Endothelial cell of coronary artery (primary cell): ENCODE data around the gene GPR87. TPM values are rescaled to one million over a fixed set of nuclear protein-coding genes. Genes with fewer than 3 reads are reported as not detected.

ENCODE experiments used
- total RNA-seq: library from RNA; depleted of rRNA; stranded (reverse); fragments of >200 nt; gene quantifications from 2 replicates; pipeline ENCODE4 v1.2.3, GENCODE V29; 2014

The GPR87 gene, protein sequence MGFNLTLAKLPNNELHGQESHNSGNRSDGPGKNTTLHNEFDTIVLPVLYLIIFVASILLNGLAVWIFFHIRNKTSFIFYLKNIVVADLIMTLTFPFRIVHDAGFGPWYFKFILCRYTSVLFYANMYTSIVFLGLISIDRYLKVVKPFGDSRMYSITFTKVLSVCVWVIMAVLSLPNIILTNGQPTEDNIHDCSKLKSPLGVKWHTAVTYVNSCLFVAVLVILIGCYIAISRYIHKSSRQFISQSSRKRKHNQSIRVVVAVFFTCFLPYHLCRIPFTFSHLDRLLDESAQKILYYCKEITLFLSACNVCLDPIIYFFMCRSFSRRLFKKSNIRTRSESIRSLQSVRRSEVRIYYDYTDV
- 0.09 TPM in 2 replicates for total RNA-seq

DNA sequence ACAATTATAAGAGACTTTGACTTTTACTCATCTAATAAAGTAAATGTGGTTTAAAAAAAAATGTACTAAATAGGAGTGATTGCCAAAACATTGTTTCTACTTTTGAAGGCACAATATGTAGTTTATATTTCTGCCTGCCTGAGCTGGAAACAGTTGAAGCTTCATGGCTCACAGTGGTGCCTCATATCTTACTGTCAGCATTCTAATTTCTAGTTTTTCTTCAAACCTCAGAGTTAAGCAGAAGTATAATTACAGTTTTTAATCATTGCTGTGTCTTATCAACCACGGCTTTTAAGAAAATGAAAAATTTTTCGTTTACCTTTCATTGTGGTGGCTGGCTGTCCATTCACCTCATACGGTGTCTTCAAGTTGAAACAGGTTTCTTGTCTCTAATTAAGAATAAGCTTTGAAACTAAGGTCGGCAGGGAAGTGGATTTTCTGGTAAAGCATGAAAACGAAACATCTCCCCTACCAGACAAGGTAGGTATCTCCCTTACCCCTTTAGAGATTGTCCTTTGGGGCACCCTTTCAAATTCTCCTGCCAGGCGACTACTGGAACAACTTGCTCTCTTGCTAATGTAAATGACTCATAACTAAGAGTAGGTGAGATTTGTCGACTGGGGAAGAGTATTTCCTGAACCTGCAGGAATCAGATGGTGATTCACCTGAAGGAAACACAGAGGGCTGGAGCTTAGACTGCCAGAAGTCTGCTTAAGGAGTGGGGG is at the start of gene GPR87:
Gene GPR87, minus strand, starts transcription at position 554 of the 725 bp plus-strand sequence. CDS start 16,720 bp downstream, outside the sequence.

DNA sequence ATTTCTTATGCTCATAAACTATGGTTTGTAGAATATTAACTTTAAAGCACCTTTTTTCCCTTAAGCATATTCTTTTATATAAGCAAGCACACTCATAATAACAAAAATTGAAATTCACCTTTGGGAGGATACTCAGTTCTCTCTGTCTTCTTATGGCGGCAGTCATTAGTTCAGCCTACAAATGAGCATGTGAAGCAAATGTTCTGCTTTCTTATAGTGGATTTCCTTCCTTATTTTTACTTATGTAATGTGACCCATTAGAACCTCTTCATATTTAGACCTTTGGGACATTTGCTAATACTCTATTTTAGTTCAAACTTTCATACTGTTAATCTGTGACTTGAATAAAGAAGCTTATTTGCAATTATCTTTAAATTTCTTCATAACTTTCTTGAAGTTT is 12.7 kb upstream of the GPR87 start, which contains the start of gene P2RY13:
Gene P2RY13, minus strand, starts transcription at position 187 of the 400 bp plus-strand sequence. Its CDS starts 21 bp downstream, at position 166.

DNA sequence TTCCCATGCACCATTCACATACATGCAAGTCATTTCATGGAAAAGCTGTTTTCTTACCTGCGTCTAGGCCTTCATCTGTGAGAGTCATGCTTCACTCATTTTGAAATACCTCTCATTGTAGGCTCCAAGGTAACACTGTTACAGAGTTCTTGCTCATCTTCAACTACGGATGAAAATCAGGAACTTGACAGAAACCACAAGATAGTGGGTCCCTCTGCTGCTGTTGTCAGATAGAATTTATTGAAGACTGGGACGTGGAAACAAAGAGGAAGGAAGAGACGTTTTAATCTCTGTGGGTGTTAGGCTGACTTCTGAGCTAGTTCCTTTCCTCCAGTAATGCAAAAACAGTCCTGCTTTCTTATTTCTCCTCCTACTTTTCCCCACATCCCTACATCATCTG is 38.4 kb downstream of the GPR87 start, which contains the start of gene P2RY14:
Gene P2RY14, minus strand, starts transcription at position 313 of the 400 bp plus-strand sequence. CDS start 64,226 bp downstream, outside the sequence.

Other genes with a start within 250 kb of the GPR87 start
- gene MED12L, start 231.2 kb downstream of the GPR87 start, total RNA-seq, result 0.18 and 0.19 TPM in 2 replicates
- gene GPR171, start 113.6 kb downstream of the GPR87 start, total RNA-seq, result not detected in 2 replicates
- not detected in 2 replicates for gene P2RY14, start 38.3 kb downstream of the GPR87 start, total RNA-seq
- not detected in 2 replicates for gene P2RY13, start 12.7 kb upstream of the GPR87 start, total RNA-seq
- not detected in 2 replicates for gene P2RY12, start 67.9 kb upstream of the GPR87 start, total RNA-seq
- 0.19 TPM in 1 of 2 replicates, not detected in the other for gene IGSF10, start 144.2 kb upstream of the GPR87 start, total RNA-seq